GM19240 (cell line): ENCODE data around the gene GNG4.
"Not testable (repeated sequence)": the region's sequence is repeated elsewhere in the genome, so short reads cannot be mapped to it uniquely, and the experiment has no call there.

Source experiments
- DNase-seq: peaks from one replicate; pipeline ENCODE4 v3.0.0; 2011; ENCODE audit warnings: low spot score; ENCODE audit not compliant: insufficient read length

The GNG4 gene

GRCh38 chr1:235586413-235586812, 63.2 kb downstream of the GNG4 start:
- no peak for DNase-seq

GRCh38 chr1:235584973-235585372, 64.6 kb downstream of the GNG4 start:
- DNase-seq, result no peak

GRCh38 chr1:235583511-235584001, 66.0 kb downstream of the GNG4 start:
- no peak for DNase-seq

GRCh38 chr1:235582130-235582529, 67.5 kb downstream of the GNG4 start:
- DNase-seq, result no peak

GRCh38 chr1:235579891-235580290, 69.7 kb downstream of the GNG4 start:
- no peak for DNase-seq

- no peak for DNase-seq
These were observed 74.0 kb downstream of the GNG4 start for GRCh38 chr1:235575597-235575996.

- no peak for DNase-seq
These were observed 75.7 kb downstream of the GNG4 start for GRCh38 chr1:235573880-235574279.

- not testable (repeated sequence) for DNase-seq
These were observed 76.6 kb downstream of the GNG4 start for GRCh38 chr1:235572971-235573370.

GRCh38 chr1:235571482-235571881, 78.1 kb downstream of the GNG4 start:
- no peak for DNase-seq

GRCh38 chr1:235567812-235568503, 81.6 kb downstream of the GNG4 start:
- no peak for DNase-seq

- DNase-seq, result no peak
These were observed 83.5 kb downstream of the GNG4 start for GRCh38 chr1:235566084-235566483.

- no peak for DNase-seq
These were observed 86.0 kb downstream of the GNG4 start for GRCh38 chr1:235563513-235564061.

GRCh38 chr1:235562589-235562988, 87.0 kb downstream of the GNG4 start:
- DNase-seq, result no peak

- DNase-seq, result no peak
These were observed 90.9 kb downstream of the GNG4 start for GRCh38 chr1:235558621-235559169.

- DNase-seq, result no peak
These were observed 92.1 kb downstream of the GNG4 start for GRCh38 chr1:235557495-235557894.

- no peak for DNase-seq
These were observed 92.8 kb downstream of the GNG4 start for GRCh38 chr1:235556807-235557206.

GRCh38 chr1:235553112-235553551, 96.5 kb downstream of the GNG4 start:
- DNase-seq, result no peak

GRCh38 chr1:235552146-235552716, 97.4 kb downstream of the GNG4 start:
- no peak for DNase-seq

- no peak for DNase-seq
These were observed 100.0 kb downstream of the GNG4 start for GRCh38 chr1:235549351-235550139.

- not testable (repeated sequence) for DNase-seq
These were observed 103.0 kb downstream of the GNG4 start for GRCh38 chr1:235546369-235547155.
